Thyroid gland (tissue), 4 donors: ENCODE data around the gene SERINC1. TPM values are rescaled to one million over a fixed set of nuclear protein-coding genes. Genes with fewer than 3 reads are reported as not detected.

Experiments
- DNase-seq, 2 donors: peaks; one replicate each; pipeline ENCODE4 v3.0.0-alpha.2; 2019
- H3K27ac ChIP-seq, 3 donors: fragments of 200-600 bp; sonication (generic); 1 replicate in 2 of 3; 2 replicates in 1 of 3; pipeline ENCODE4 v1.5.1; 2016 to 2019; ENCODE audit warnings: mild to moderate bottlenecking in 1 of 3, moderate library complexity in 1 of 3
- H3K27me3 ChIP-seq: fragments of 200-600 bp; sonication (generic); one replicate; pipeline ENCODE4 v1.5.1; 2019
- H3K36me3 ChIP-seq, 2 donors: fragments of 200-600 bp; sonication (generic); one replicate each; pipeline ENCODE4 v1.5.1; 2016 to 2019
- H3K4me1 ChIP-seq, 2 donors: fragments of 200-600 bp; sonication (generic); one replicate each; pipeline ENCODE4 v1.5.1; 2017 to 2019
- H3K4me3 ChIP-seq, 3 donors: fragments of 200-600 bp; sonication (generic); replicated peaks in 1 of 3; 1 replicate in 2 of 3; 2 replicates in 1 of 3; pipeline ENCODE4 v1.5.1; 2016; ENCODE audit warnings: mild to moderate bottlenecking in 1 of 3
- H3K9me3 ChIP-seq: fragments of 200-600 bp; sonication (generic); one replicate; pipeline ENCODE4 v1.5.1; 2017
- POLR2A ChIP-seq, 2 donors: fragments of 450-650 bp; IDR thresholded peaks; one replicate each; pipeline ENCODE4 v1.6.1; 2017; ENCODE audit warnings: antibody characterized with exemption in 2 of 2, mild to moderate bottlenecking in 2 of 2, moderate library complexity in 1 of 2
- WGBS, 2 donors: methylation state at CpG; one replicate each; pipeline ENCODE4 v1.1.5; 2017; 5-methylcytosine and 5-hydroxymethylcytosine counted together
- intact Hi-C: fragments of 100-400 bp; cut with DNase I; formaldehyde crosslinking; loops from one replicate; pipeline ENCODE4 v1.15.1; 2023
- total RNA-seq, 4 donors: library from RNA; depleted of rRNA; stranded (reverse); fragments of >200 nt; gene quantifications; one replicate each; pipeline ENCODE4 v1.2.3, GENCODE V29; 2016
- TF ChIP-seq, protein P1 (sequence below), 6 experiments: fragments of 200-600 bp in 3 of 6; fragments of 450-650 bp in 3 of 6; sonication (generic) in 3 of 6; IDR thresholded peaks; one replicate each; pipeline ENCODE4 v1.5.1; 2016 to 2019; ENCODE audit warnings: antibody characterized with exemption in 6 of 6, mild to moderate bottlenecking in 2 of 6, inconsistent platforms in 1 of 6, moderate library complexity in 1 of 6

Gene SERINC1
- total RNA-seq, 4 donors from 2014 or later: 241 to 365 (median 292) TPM

DNA sequence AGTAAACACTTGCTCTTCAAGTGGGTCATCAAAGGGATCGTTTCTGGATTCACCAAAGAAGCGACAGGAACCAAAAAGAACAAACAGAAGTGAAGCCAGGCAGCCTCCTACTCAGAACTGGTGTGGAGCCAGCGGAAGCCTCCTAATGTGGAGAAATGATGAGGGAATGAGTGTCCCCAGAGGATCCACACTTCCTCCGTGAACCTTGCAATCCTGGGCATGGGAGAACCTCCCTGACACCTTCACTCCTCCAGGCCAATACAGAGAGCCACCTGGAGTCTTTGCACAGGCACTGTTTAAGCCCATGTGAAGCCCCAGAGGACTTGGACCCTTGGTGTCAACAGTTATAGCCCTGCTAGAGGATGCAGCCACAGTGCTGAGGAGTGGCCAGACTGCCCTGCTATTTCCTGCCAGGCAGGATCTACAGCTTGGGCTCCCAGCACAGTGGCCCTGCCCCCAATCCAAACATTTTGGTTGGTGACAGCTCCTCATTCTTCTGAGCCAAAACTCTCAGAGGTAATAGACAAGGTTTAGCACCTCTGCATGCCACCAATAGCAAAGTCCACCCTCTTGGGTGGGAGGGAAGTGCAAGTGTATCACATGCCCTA is 23.2 kb upstream of the SERINC1 start:
- intact Hi-C loops: no loop called here
- whole genome bisulfite sequencing, 2 donors: 56 to 61% methylated on average over 4 of the region's 4 CpGs
- Histone ChIP-seq H3K27ac (no peak overlapping the region), H3K36me3 (no peaks in the 10 kb centered on the region), H3K9me3 (no peaks in the 10 kb centered on the region), H3K27me3 (no peaks in the 10 kb centered on the region), H3K4me3 (no peak overlapping the region), H3K4me1 (no peaks in the 10 kb centered on the region)
- TF ChIP-seq, protein P1, sequence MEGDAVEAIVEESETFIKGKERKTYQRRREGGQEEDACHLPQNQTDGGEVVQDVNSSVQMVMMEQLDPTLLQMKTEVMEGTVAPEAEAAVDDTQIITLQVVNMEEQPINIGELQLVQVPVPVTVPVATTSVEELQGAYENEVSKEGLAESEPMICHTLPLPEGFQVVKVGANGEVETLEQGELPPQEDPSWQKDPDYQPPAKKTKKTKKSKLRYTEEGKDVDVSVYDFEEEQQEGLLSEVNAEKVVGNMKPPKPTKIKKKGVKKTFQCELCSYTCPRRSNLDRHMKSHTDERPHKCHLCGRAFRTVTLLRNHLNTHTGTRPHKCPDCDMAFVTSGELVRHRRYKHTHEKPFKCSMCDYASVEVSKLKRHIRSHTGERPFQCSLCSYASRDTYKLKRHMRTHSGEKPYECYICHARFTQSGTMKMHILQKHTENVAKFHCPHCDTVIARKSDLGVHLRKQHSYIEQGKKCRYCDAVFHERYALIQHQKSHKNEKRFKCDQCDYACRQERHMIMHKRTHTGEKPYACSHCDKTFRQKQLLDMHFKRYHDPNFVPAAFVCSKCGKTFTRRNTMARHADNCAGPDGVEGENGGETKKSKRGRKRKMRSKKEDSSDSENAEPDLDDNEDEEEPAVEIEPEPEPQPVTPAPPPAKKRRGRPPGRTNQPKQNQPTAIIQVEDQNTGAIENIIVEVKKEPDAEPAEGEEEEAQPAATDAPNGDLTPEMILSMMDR (IDR thresholded peaks at IDR 0.05): no peak
- no peak for TF ChIP-seq POLR2A (IDR thresholded peaks at IDR 0.05)
- no peak for DNase-seq

DNA sequence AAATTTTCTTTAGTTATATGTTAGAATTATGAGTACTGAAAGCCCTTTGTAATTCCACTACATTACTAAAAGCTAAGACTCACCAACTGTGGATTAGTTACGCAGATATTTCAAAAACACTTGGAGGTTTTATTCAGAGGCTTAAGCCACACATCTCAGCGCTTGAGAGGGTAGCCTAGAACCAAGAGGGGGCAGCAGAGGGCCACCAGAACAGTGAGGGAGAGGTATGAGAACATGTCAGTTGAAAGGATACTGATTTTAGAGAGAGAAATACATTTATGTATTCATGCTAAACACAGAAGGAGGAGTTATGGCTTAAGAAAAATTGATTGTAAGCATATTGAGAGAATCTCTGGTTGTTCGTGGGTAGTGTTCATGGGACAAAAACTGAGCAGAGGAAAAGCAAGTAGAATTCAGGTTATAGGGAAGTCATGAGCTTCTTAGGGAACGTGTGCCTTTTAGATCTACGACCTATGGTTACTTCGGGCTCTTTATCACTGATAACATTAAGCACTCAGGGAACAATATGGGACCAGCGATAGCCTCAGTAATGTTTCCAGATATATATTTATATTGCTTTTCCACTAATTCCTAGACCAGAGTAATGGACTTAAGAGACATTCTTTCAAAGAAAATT is 20.4 kb upstream of the SERINC1 start:
- Histone ChIP-seq H3K9me3 (no peaks in the 10 kb centered on the region), H3K36me3 (no peaks in the 10 kb centered on the region), H3K4me3 (no peak overlapping the region), H3K27me3 (no peaks in the 10 kb centered on the region), H3K27ac (no peak overlapping the region), H3K4me1 (no peaks in the 10 kb centered on the region)
- TF ChIP-seq, protein P1 (IDR thresholded peaks at IDR 0.05): peak; percentile 54 to 94 (median 61)
- TF ChIP-seq POLR2A (IDR thresholded peaks at IDR 0.05): no peak
- intact Hi-C loops: no loop called here
- WGBS, 2 donors: 39 to 40% methylated on average over 7 of the region's 7 CpGs
- DNase-seq: peak; percentile 64 to 73

DNA sequence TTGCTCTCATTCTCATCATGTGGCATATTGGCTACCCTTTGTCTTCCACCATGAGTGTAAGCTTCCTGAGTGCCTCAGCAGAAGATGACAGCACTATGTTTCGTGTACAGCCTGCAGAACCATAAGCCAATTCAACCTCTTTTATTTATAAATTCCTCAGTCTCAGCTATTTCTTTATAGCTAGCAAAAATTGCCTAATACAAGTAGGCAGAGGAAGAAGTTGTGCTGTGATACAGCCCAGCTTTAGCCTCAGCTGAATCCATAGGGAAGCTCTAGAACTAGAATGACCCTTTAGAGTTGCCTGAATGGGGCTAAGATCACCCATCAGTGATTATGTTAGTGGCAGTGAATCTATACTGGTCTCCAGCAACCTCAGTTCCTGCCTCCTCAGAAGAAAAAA is 19.0 kb upstream of the SERINC1 start:
- Histone ChIP-seq H3K27me3 (no peaks in the 10 kb centered on the region), H3K4me1 (no peaks in the 10 kb centered on the region), H3K36me3 (no peaks in the 10 kb centered on the region), H3K27ac (no peak overlapping the region), H3K9me3 (no peaks in the 10 kb centered on the region), H3K4me3 (no peak overlapping the region)
- TF ChIP-seq POLR2A (IDR thresholded peaks at IDR 0.05): no peak
- TF ChIP-seq, protein P1 (IDR thresholded peaks at IDR 0.05): no peak
- intact Hi-C loops: no loop called here
- 73 to 96% methylated on average over 1 of the region's 1 CpG for WGBS, 2 donors
- no peak for DNase-seq

DNA sequence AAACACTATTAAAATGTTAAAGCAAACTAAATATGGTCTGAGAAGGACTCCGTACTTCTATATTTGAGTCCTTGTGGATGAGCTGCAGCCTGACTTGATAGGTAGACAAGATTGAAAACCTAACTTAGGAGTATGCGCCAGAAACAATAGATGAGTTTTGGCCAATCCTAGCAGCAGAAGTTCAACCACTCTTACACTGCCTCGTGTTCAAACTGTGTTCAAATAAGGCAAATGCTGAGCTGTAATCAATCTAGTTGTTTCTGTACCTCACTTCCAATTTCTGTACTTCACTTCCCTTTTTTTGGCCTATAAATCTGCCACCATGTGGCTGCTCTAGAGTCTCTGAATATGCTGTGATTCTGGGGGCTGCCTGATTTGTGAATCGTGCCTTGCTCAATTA is 13.2 kb upstream of the SERINC1 start:
- DNase-seq: no peak
- H3K4me3 ChIP-seq: no peak overlapping the region
- H3K36me3 ChIP-seq: no peaks in the 10 kb centered on the region
- 81 to 82% methylated on average over 4 of the region's 4 CpGs for WGBS, 2 donors
- no peaks in the 10 kb centered on the region for H3K27me3 ChIP-seq
- TF ChIP-seq POLR2A (IDR thresholded peaks at IDR 0.05): no peak
- TF ChIP-seq, protein P1 (IDR thresholded peaks at IDR 0.05): no peak
- H3K9me3 ChIP-seq: no peaks in the 10 kb centered on the region
- H3K4me1 ChIP-seq: no peaks in the 10 kb centered on the region
- no peak overlapping the region for H3K27ac ChIP-seq
- intact Hi-C loops: no loop called here

DNA sequence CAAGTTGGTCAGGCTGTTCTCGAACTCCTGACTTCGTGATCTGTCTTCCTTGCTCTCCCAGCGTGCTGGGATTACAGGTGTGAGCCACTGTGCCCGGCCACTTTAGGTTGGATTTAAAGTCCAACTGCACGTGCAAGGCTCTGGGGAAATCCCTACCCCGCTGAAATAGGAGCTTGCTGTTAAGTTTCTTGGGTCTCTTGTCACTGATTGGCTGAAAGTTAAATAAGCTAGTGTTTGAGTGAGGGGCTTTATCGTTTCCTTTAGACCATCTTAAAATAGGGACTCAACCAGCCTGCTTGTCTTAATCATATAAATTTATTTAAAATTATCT is 11.1 kb upstream of the SERINC1 start:
- WGBS, 2 donors: 73 to 83% methylated on average over 7 of the region's 7 CpGs
- TF ChIP-seq, protein P1 (IDR thresholded peaks at IDR 0.05): no peak
- no peak for TF ChIP-seq POLR2A (IDR thresholded peaks at IDR 0.05)

More for the DNA sequence above, 11.1 kb upstream of the SERINC1 start:
- DNase-seq: no peak
- Histone ChIP-seq H3K4me3 (no peak overlapping the region), H3K36me3 (no peaks in the 10 kb centered on the region), H3K4me1 (no peaks in the 10 kb centered on the region), H3K9me3 (no peaks in the 10 kb centered on the region), H3K27ac (no peak overlapping the region), H3K27me3 (no peaks in the 10 kb centered on the region)
- intact Hi-C loops: no loop called here
